Right atrium auricular region (tissue), 2 donors: ENCODE data around the gene STRN4. TPM values are rescaled to one million over a fixed set of nuclear protein-coding genes. Genes with fewer than 3 reads are reported as not detected.

Experiments used
- DNase-seq: peaks from one replicate; pipeline ENCODE4 v3.0.0-alpha.2; 2019; ENCODE audit warnings: low spot score
- H3K27ac ChIP-seq, 2 donors: fragments of 200-600 bp; sonication (generic); 1 replicate in 1 of 2; 2 replicates in 1 of 2; pipeline ENCODE4 v1.5.1; 2016 to 2019
- H3K27me3 ChIP-seq, 2 donors: fragments of 200-600 bp; sonication (generic); one replicate each; pipeline versions ENCODE4 v1.5.1 to v1.6.0; 2017 to 2019
- H3K36me3 ChIP-seq: fragments of 200-600 bp; sonication (generic); one replicate; pipeline ENCODE4 v1.5.1; 2016
- H3K4me1 ChIP-seq, 2 donors: fragments of 200-600 bp; sonication (generic); one replicate each; pipeline versions ENCODE4 v1.5.1 to v1.6.0; 2017 to 2019
- H3K4me3 ChIP-seq, 2 donors: fragments of 200-600 bp; sonication (generic); 1 replicate in 1 of 2; 2 replicates in 1 of 2; pipeline ENCODE4 v1.5.1; 2017 to 2019; ENCODE audit warnings: mild to moderate bottlenecking in 1 of 2, moderate library complexity in 1 of 2
- H3K9me3 ChIP-seq, 2 donors: fragments of 200-600 bp; sonication (generic); one replicate each; pipeline ENCODE4 v1.5.1; 2019
- total RNA-seq, 2 donors: library from RNA; depleted of rRNA; stranded (reverse); fragments of >200 nt; gene quantifications; one replicate each; pipeline ENCODE4 v1.1.0, GENCODE V29; 2016
- TF ChIP-seq, protein P1 (sequence below), 2 donors: fragments of 200-600 bp; sonication (generic); IDR thresholded peaks; one replicate each; pipeline ENCODE4 v1.5.1; 2019; ENCODE audit warnings: antibody characterized with exemption in 2 of 2

The STRN4 gene, protein sequence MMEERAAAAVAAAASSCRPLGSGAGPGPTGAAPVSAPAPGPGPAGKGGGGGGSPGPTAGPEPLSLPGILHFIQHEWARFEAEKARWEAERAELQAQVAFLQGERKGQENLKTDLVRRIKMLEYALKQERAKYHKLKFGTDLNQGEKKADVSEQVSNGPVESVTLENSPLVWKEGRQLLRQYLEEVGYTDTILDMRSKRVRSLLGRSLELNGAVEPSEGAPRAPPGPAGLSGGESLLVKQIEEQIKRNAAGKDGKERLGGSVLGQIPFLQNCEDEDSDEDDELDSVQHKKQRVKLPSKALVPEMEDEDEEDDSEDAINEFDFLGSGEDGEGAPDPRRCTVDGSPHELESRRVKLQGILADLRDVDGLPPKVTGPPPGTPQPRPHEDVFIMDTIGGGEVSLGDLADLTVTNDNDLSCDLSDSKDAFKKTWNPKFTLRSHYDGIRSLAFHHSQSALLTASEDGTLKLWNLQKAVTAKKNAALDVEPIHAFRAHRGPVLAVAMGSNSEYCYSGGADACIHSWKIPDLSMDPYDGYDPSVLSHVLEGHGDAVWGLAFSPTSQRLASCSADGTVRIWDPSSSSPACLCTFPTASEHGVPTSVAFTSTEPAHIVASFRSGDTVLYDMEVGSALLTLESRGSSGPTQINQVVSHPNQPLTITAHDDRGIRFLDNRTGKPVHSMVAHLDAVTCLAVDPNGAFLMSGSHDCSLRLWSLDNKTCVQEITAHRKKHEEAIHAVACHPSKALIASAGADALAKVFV
- 10 to 100 TPM; 46.6 to 65.4 TPM for total RNA-seq

DNA sequence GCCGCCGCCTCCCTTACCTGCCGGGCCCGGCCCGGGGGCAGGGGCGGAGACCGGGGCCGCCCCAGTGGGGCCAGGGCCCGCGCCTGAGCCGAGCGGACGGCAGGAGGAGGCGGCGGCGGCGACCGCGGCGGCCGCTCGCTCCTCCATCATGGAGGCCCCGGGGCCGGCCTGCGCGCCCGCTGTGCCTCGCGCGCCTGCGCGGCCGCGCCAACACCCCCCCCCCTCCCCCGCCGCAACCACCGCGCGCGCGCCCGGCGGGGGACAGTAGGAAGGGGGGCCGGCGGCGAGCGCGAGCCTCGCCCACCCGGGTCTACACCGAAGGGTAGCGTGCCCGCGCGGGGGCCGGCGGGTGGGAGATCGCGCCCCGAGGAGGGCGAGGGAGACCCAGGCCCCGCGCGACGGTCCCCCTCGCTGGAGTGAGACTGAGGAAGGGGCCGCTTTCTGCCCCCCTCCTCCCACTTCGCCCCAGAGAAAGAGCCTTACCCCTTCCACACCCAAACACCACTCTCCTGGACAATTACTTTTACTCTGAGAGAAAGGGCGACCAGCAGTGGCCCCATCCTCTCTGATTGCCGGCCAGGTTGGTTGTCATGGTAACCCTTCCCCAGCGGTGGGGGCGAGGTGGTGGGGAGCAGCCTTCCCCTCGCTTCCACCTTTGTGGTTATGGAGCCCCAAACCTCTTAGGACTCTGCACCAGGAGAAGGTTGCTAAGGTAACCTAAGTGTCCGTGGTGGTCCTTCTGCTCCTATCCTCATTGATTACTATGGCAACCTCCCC lies at the start of gene STRN4:
STRN4 (minus strand) TSS at position 170 of the 777 bp plus-strand sequence; CDS start at position 150, 20 bp downstream.
- Histone ChIP-seq H3K4me3 (peak within 1 kb of the TSS; percentile 98 to 99), H3K9me3 (no peaks in the 10 kb centered on the region), H3K4me1 (peaks cover 0 to 46% of the 10 kb centered on the region in 2 donors), H3K27ac (peak within 1 kb of the TSS; percentile 94 to 97), H3K36me3 (peaks cover 6% of the 10 kb centered on the region), H3K27me3 (no peaks in the 10 kb centered on the region)
- TF ChIP-seq, protein P1, sequence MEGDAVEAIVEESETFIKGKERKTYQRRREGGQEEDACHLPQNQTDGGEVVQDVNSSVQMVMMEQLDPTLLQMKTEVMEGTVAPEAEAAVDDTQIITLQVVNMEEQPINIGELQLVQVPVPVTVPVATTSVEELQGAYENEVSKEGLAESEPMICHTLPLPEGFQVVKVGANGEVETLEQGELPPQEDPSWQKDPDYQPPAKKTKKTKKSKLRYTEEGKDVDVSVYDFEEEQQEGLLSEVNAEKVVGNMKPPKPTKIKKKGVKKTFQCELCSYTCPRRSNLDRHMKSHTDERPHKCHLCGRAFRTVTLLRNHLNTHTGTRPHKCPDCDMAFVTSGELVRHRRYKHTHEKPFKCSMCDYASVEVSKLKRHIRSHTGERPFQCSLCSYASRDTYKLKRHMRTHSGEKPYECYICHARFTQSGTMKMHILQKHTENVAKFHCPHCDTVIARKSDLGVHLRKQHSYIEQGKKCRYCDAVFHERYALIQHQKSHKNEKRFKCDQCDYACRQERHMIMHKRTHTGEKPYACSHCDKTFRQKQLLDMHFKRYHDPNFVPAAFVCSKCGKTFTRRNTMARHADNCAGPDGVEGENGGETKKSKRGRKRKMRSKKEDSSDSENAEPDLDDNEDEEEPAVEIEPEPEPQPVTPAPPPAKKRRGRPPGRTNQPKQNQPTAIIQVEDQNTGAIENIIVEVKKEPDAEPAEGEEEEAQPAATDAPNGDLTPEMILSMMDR (IDR thresholded peaks at IDR 0.05) = no peak
- no peak for DNase-seq

DNA sequence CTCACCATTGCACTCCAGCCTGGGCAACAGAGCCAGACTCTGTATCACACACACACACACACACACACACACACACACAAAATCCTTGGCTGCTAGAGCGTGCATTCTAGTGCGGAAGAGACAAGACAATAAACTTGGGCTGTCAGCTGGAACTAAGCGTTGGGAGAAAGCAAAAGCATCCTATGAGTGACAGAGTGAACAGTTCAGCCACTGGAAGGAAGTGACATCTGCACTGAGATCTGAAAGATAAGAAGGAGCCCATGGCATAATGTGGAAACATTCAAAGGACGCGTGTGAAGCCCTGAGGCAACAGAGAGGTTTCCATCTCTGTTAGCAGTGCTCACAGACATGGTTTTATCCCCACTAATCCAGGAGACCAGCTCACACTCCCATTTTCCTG lies 45.7 kb upstream of the STRN4 start:
- DNase-seq = no peak
- TF ChIP-seq, protein P1 (IDR thresholded peaks at IDR 0.05) = no peak
- Histone ChIP-seq H3K4me1 (peaks cover 0 to 15% of the 10 kb centered on the region in 2 donors), H3K9me3 (no peaks in the 10 kb centered on the region), H3K27ac (no peak overlapping the region), H3K4me3 (no peak overlapping the region), H3K27me3 (no peaks in the 10 kb centered on the region), H3K36me3 (no peaks in the 10 kb centered on the region)

DNA sequence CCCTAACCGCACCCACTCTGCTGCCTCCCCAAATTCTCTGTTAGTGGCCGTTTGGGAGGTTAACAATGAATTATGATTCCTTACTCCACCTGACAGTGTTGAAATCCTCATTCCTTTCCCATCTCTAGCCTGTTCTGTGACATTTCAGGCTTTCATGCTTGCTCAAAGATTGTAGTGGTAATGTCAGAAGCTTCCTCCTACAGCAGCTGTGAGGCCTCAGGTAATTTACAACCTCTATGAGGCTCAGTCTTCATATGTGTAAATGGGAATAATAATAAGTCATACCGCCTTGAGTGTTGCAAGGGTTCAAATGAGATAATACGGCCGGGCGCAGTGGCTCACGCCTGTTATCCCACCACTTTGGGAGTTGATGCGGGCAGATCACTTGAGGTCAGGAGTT lies 43.1 kb upstream of the STRN4 start:
- DNase-seq = no peak
- H3K4me3 ChIP-seq = no peak overlapping the region
- H3K27me3 ChIP-seq = no peaks in the 10 kb centered on the region
- no peak overlapping the region for H3K27ac ChIP-seq
- H3K36me3 ChIP-seq = no peaks in the 10 kb centered on the region
- no peaks in the 10 kb centered on the region for H3K9me3 ChIP-seq
- TF ChIP-seq, protein P1 (IDR thresholded peaks at IDR 0.05) = no peak
- H3K4me1 ChIP-seq = peaks cover 0 to 35% of the 10 kb centered on the region in 2 donors

DNA sequence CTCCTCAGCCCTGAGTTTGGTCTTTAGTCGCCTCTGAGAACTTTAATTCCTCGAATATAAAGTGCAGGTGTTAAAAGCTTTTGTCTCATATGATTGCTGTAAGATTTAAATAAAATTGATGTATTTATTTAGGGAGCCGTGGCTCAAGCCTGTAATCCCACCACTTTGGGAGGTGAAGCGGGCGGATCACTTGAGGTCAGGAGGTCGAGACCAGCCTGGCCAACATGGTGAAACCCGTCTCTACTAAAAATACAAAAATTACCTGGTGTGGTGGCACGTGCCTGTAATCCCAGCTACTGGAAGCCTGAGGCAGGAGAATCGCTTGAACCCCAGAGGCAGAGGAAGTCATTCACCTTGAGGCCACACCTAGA lies 42.7 kb upstream of the STRN4 start:
- no peaks in the 10 kb centered on the region for H3K27me3 ChIP-seq
- H3K9me3 ChIP-seq = no peaks in the 10 kb centered on the region
- DNase-seq = no peak
- H3K36me3 ChIP-seq = no peaks in the 10 kb centered on the region
- H3K4me3 ChIP-seq = peak overlapping the region in 1 of 2 donors; percentile 60
- peaks cover 0 to 39% of the 10 kb centered on the region in 2 donors for H3K4me1 ChIP-seq
- no peak overlapping the region for H3K27ac ChIP-seq
- TF ChIP-seq, protein P1 (IDR thresholded peaks at IDR 0.05) = no peak

DNA sequence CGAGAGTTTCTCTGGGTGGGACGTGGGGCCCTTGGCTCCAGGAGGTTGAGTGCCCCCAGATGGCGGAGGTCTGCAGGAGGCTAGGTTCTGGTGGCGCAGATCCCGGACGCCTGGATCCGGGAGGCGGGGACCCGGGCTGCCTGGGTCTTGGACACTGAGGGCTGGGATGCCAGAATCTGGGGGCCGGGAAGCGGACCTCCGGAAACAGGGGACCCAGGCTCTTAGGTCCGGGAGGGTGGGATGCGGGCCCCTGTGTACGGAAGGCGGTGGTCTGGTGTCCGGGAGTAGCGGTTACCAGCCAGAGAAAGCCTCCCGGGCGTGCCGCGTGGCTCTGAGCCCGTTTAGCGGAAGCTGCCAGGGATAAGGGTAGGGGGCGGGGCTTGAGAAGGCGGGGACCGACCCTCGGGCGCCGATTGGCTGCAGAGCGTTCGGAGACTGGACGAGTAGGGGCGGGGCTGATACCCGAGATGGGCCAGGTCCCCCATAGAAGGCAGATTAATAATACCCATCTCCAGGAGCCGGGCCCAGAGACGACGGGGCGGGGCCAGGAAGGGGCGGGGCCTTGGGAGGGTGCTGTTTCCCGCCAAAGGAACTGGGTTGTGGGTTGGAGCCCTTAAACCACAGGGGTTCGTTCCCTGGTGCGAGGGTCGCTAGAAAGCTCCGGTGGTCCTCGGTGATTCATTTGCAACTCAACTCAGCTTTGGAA lies 42.2 kb upstream of the STRN4 start, which contains the start of gene SLC1A5:
SLC1A5 (minus strand) TSS at position 333 of the 706 bp plus-strand sequence. CDS start 629 bp downstream, outside the sequence.
- H3K4me3 ChIP-seq = peak within 1 kb of the TSS; percentile 59 to 60
- TF ChIP-seq, protein P1 (IDR thresholded peaks at IDR 0.05) = no peak
- peaks cover 0 to 44% of the 10 kb centered on the region in 2 donors for H3K4me1 ChIP-seq
- peak; percentile 98 for DNase-seq
- H3K27me3 ChIP-seq = no peaks in the 10 kb centered on the region
- H3K27ac ChIP-seq = peak within 1 kb of the TSS; percentile 75 to 82
- no peaks in the 10 kb centered on the region for H3K9me3 ChIP-seq
- peaks cover under 1% of the 10 kb centered on the region for H3K36me3 ChIP-seq
